ENCODE results near the gene SPG21. TPM values are rescaled to one million over a fixed set of nuclear protein-coding genes. Genes with fewer than 3 reads are reported as not detected.
A peak's percentile ranks its signal among the peaks of the same experiment; 100 is the strongest.

SPG21 gene
- total and polyA plus RNA-seq, 2 of the 8 experiments (the other 6 are each of a cell fraction or from before 2014, with no cell fraction given), result 67.3 to 72.7 TPM

DNA sequence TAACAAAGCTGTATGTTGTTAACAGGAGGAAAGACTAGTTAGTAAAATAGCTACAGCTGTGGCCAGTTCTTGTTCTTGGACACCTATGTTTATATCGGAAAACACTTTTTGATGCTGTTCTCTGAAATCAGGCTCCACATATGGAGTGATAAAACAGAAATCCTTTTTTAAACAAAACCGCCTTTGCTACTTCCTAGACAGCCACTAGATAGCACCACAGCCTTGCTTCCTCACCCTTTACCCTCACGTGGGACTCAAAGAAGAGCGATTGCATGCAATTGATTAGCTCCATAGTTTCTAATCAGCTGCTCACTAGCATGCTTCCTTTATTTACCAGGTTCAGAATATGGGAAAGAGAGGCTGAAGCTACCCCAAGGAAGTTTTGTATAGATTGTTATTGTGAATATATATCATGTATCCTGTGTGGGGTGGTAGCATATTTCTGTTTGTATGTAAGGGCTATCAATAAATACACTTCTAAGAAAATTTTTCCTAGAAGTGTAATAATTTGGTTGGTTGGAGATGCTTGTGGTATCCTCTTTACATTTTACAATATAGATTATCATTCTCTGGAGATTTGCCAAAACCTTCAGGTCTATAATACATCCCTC is 44.0 kb upstream of the SPG21 start:
- H2BK120ac ChIP-seq (replicated peaks; ENCODE audit: low read depth, low read length), result no peak overlapping the region
- H2BK12ac ChIP-seq (ENCODE audit: low read depth, low read length), result no peak overlapping the region
- no peak overlapping the region for H3K9ac ChIP-seq (replicated peaks in 1 of 4; ENCODE audit: extremely low read depth in 1 of 4, low read depth in 3 of 4, low read length in 3 of 4)
- H3K4ac ChIP-seq (replicated peaks; ENCODE audit: insufficient read length, low read depth, low read length), result no peak overlapping the region
- H4K91ac ChIP-seq (replicated peaks; ENCODE audit: insufficient read length, low read length), result no peak overlapping the region
- no peak overlapping the region for H3K56ac ChIP-seq (replicated peaks; ENCODE audit: insufficient read length, low read depth, low read length)
- DNase-seq (ENCODE audit: low read depth in 1 of 2, low spot score in 2 of 2), result peak in 1 of 2 experiments; percentile 42
- ChIA-PET POLR2A (ENCODE audit: partially characterized antibody) (interaction anchor here (0.9 to 2.3 kb wide), 2 partner anchors 264 to 271 kb away, joined by 3 to 7 read pairs; partner anchors contain the start of gene RNU5B-1), CTCF (ENCODE audit: partially characterized antibody) (interaction anchor here (0.7 to 6.5 kb wide), 38 partner anchors 8 to 267 kb away, joined by 3 to 57 read pairs (median 4); partner anchors contain the start of genes KBTBD13, PARP16, RASL12 and SLC51B)
- H2BK20ac ChIP-seq (ENCODE audit: low read length), result no peak overlapping the region
- WGBS, 2 experiments (ENCODE audit: extremely low coverage in 1 of 2, insufficient coverage in 1 of 2, insufficient read length in 1 of 2, insufficient replicate concordance in 2 of 2, low coverage in 1 of 2, low lambda C conversion rate in 2 of 2, missing lambda C conversion rate in 1 of 2), result 49% methylated on average over 4 of the region's 4 CpGs; no CpG with 5 or more reads in 1 of the 2 experiments
- H2BK5ac ChIP-seq (ENCODE audit: low read depth, low read length), result no peak overlapping the region
- no peak overlapping the region for H4K5ac ChIP-seq (ENCODE audit: insufficient read length, low read depth, low read length)
- H3K14ac ChIP-seq (ENCODE audit: insufficient read length), result no peak overlapping the region
- no peak overlapping the region for H2BK15ac ChIP-seq (ENCODE audit: low read length)
- H4K20me1 ChIP-seq (replicated peaks in 1 of 2; ENCODE audit: control insufficient read depth in 1 of 2, insufficient read depth in 2 of 2, low read length in 2 of 2), result no peaks in the 10 kb centered on the region
- no peak overlapping the region for H3K4me2 ChIP-seq (ENCODE audit: insufficient read depth in 1 of 2, low read depth in 2 of 2, low read length in 2 of 2)
- no peak overlapping the region for H4K8ac ChIP-seq (ENCODE audit: extremely low read depth, insufficient read depth, low read length)
- H2AFZ ChIP-seq (ENCODE audit: low read length), result no peak overlapping the region
- H3K18ac ChIP-seq (ENCODE audit: extremely low read depth, low read length), result no peak overlapping the region
- H3K23ac ChIP-seq (ENCODE audit: insufficient read length), result no peak overlapping the region
- no peaks in the 10 kb centered on the region for H3K27me3 ChIP-seq (replicated peaks in 1 of 4; ENCODE audit: control insufficient read depth in 3 of 4, extremely low read depth in 1 of 4, insufficient read depth in 3 of 4, low read length in 3 of 4)
- no peaks in the 10 kb centered on the region for H3K36me3 ChIP-seq (ENCODE audit: control insufficient read depth in 2 of 4, insufficient read depth in 4 of 4, low read length in 3 of 4)
- no peaks in the 10 kb centered on the region; the same call in 1 of the 2 replicates for H3K23me2 ChIP-seq (ENCODE audit: low read depth, low read length)
- FAIRE-seq, result no peak
- H2AK5ac ChIP-seq (ENCODE audit: low read depth, low read length), result no peak overlapping the region
- H3K9me3 ChIP-seq (ENCODE audit: insufficient read depth in 2 of 2, low read depth in 1 of 2, low read length in 1 of 2), result no peaks in the 10 kb centered on the region
- no peak overlapping the region for H3K27ac ChIP-seq (ENCODE audit: low read depth, low read length)
- H3K79me2 ChIP-seq (ENCODE audit: control insufficient read depth in 1 of 2, insufficient read depth in 2 of 2, low read length in 2 of 2), result peaks cover 0 to 2% of the 10 kb centered on the region in 2 experiments; a peak in 1 of 4 replicates
- no peaks in the 10 kb centered on the region for H3K79me1 ChIP-seq (ENCODE audit: low read depth, low read length)
- no peak overlapping the region for H3K4me3 ChIP-seq (ENCODE audit: extremely low read depth in 1 of 4, insufficient read depth in 2 of 4, low read depth in 3 of 4, low read length in 4 of 4)
- H3K4me1 ChIP-seq (replicated peaks in 1 of 4; ENCODE audit: control insufficient read depth in 3 of 4, insufficient read depth in 4 of 4, low read length in 3 of 4), result no peaks in the 10 kb centered on the region
- TF ChIP-seq TAF1 (IDR thresholded peaks at IDR 0.05; ENCODE audit: low read depth, low read length) (no peak), POLR2A (IDR thresholded peaks at IDR 0.05; ENCODE audit: control extremely low read depth in 1 of 2, low read depth in 2 of 2, low read length in 2 of 2) (no peak), HDAC2 (IDR thresholded peaks at IDR 0.05; ENCODE audit: borderline replicate concordance in 1 of 2, low read depth in 2 of 2, low read length in 2 of 2) (no peak), RFX5 (IDR thresholded peaks at IDR 0.05; ENCODE audit: borderline replicate concordance, low read depth, low read length) (no peak), HDAC6 (IDR thresholded peaks at IDR 0.05; ENCODE audit: low read depth, low read length) (no peak), CTCF (IDR thresholded peaks at IDR 0.05; ENCODE audit: control extremely low read depth in 1 of 3, insufficient read depth in 1 of 3, low read depth in 1 of 3, low read length in 3 of 3) (peak in 2 of 3 experiments; percentile 50 to 51; a peak in 3 of 4 replicates)
- TF ChIP-seq, protein P1, sequence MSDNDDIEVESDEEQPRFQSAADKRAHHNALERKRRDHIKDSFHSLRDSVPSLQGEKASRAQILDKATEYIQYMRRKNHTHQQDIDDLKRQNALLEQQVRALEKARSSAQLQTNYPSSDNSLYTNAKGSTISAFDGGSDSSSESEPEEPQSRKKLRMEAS (IDR thresholded peaks at IDR 0.05), result no peak
- TF ChIP-seq, protein P2, sequence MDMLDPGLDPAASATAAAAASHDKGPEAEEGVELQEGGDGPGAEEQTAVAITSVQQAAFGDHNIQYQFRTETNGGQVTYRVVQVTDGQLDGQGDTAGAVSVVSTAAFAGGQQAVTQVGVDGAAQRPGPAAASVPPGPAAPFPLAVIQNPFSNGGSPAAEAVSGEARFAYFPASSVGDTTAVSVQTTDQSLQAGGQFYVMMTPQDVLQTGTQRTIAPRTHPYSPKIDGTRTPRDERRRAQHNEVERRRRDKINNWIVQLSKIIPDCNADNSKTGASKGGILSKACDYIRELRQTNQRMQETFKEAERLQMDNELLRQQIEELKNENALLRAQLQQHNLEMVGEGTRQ (IDR thresholded peaks at IDR 0.05; ENCODE audit: low read length), result peak; percentile 31; the same call in 1 of the 2 replicates

Data from H1 (cell line).